ENCODE results near the gene FGF7. TPM values are rescaled to one million over a fixed set of nuclear protein-coding genes. Genes with fewer than 3 reads are reported as not detected.

FGF7 gene
- total and polyA plus RNA-seq, 10 of the 15 experiments (the other 5 are each of a cell fraction or from before 2014, with no cell fraction given), result 0.08 TPM; not detected in 9

DNA sequence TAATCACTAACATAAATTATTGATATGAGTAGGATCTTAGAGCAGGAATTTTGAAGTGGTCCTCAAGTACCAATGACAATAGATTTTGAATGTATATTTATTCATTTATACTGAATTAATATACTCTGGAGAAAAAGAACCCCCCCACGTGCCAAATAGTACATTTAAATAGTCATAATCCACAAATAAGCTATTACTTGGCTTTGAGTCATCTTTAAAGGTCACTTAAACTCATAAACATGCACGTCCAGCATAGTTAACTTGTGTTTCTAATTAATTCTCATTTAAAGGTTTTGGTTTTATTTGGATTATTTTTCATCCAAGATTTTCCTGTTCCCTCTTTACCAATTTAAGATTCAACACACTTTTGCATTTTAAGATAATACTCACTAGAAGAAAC lies 35.1 kb downstream of the FGF7 start:
- RAD21 ChIA-PET (ENCODE audit: unreplicated experiment), result no interaction called here
- ATAC-seq (no peak), FAIRE-seq (no peak), DNase-seq (ENCODE audit: low read depth, low spot score) (no peak)
- intact Hi-C loops (cut with micrococcal nuclease; ENCODE audit: unreplicated experiment) (no loop called here), in situ Hi-C loops (cut with MboI) (no loop called here)
- H3K4me3 ChIP-seq, result no peak overlapping the region
- TF ChIP-seq ZNF24 (IDR thresholded peaks at IDR 0.05) (no peak), NR2F1 (conservative IDR thresholded peaks at IDR 0.05) (no peak)
- TF ChIP-seq, protein P1, sequence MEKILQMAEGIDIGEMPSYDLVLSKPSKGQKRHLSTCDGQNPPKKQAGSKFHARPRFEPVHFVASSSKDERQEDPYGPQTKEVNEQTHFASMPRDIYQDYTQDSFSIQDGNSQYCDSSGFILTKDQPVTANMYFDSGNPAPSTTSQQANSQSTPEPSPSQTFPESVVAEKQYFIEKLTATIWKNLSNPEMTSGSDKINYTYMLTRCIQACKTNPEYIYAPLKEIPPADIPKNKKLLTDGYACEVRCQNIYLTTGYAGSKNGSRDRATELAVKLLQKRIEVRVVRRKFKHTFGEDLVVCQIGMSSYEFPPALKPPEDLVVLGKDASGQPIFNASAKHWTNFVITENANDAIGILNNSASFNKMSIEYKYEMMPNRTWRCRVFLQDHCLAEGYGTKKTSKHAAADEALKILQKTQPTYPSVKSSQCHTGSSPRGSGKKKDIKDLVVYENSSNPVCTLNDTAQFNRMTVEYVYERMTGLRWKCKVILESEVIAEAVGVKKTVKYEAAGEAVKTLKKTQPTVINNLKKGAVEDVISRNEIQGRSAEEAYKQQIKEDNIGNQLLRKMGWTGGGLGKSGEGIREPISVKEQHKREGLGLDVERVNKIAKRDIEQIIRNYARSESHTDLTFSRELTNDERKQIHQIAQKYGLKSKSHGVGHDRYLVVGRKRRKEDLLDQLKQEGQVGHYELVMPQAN (conservative IDR thresholded peaks at IDR 0.05), result no peak
- H3K36me3 ChIP-seq (ENCODE audit: control insufficient read depth in 2 of 2, insufficient read depth in 2 of 2, low read length in 1 of 2), result no peaks in the 10 kb centered on the region
- no peak overlapping the region for H2AFZ ChIP-seq (ENCODE audit: control insufficient read depth, low read depth, low read length)
- no peaks in the 10 kb centered on the region for H4K20me1 ChIP-seq (ENCODE audit: control insufficient read depth, insufficient read depth)
- BruUV-seq (replicated peaks), result no TSS peak
- CTCF ChIA-PET, result no interaction called here
- H3K9ac ChIP-seq (ENCODE audit: control insufficient read depth, insufficient read depth, low read length), result no peak overlapping the region
- no peaks in the 10 kb centered on the region for H3K9me3 ChIP-seq (replicated peaks; ENCODE audit: control insufficient read depth, insufficient read depth, low read length)
- no peak overlapping the region for H3K4me2 ChIP-seq (ENCODE audit: control insufficient read depth, insufficient read depth)
- H3K4me1 ChIP-seq (ENCODE audit: control insufficient read depth, insufficient read depth, low read length), result no peaks in the 10 kb centered on the region
- H3K79me2 ChIP-seq (ENCODE audit: control insufficient read depth, insufficient read depth, low read length), result no peaks in the 10 kb centered on the region
- 0% methylated on average over 2 of the region's 2 CpGs for WGBS (ENCODE audit: insufficient coverage, insufficient replicate concordance, low lambda C conversion rate, missing lambda C conversion rate)
- no peaks in the 10 kb centered on the region; a peak in 1 of 4 replicates for H3K27me3 ChIP-seq (replicated peaks in 1 of 2; ENCODE audit: control insufficient read depth in 2 of 2, insufficient read depth in 2 of 2, low read length in 1 of 2)
- POLR2A ChIA-PET, result no interaction called here
- no peak overlapping the region for H3K27ac ChIP-seq (ENCODE audit: control insufficient read depth, insufficient read depth)
- SMC1A ChIA-PET (ENCODE audit: uncharacterized antibody, unreplicated experiment), result no interaction called here

- Histone ChIP-seq H3K27ac (ENCODE audit: control insufficient read depth, insufficient read depth) (no peak overlapping the region), H3K9me3 (replicated peaks; ENCODE audit: control insufficient read depth, insufficient read depth, low read length) (no peaks in the 10 kb centered on the region), H3K4me3 (no peak overlapping the region), H3K4me2 (ENCODE audit: control insufficient read depth, insufficient read depth) (no peak overlapping the region), H3K27me3 (replicated peaks in 1 of 2; ENCODE audit: control insufficient read depth in 2 of 2, insufficient read depth in 2 of 2, low read length in 1 of 2) (no peaks in the 10 kb centered on the region; a peak in 1 of 4 replicates), H3K36me3 (ENCODE audit: control insufficient read depth in 2 of 2, insufficient read depth in 2 of 2, low read length in 1 of 2) (no peaks in the 10 kb centered on the region), H4K20me1 (ENCODE audit: control insufficient read depth, insufficient read depth) (no peaks in the 10 kb centered on the region), H2AFZ (ENCODE audit: control insufficient read depth, low read depth, low read length) (no peak overlapping the region), H3K4me1 (ENCODE audit: control insufficient read depth, insufficient read depth, low read length) (no peaks in the 10 kb centered on the region), H3K9ac (ENCODE audit: control insufficient read depth, insufficient read depth, low read length) (no peak overlapping the region), H3K79me2 (ENCODE audit: control insufficient read depth, insufficient read depth, low read length) (no peaks in the 10 kb centered on the region)
- ATAC-seq, result no peak
- FAIRE-seq, result no peak
- in situ Hi-C loops (cut with MboI), result no loop called here
- TF ChIP-seq STAT3 (IDR thresholded peaks at IDR 0.05; ENCODE audit: low read depth, low read length) (no peak), ELK1 (IDR thresholded peaks at IDR 0.05; ENCODE audit: low read depth, low read length) (no peak), JUND (IDR thresholded peaks at IDR 0.05; ENCODE audit: low read depth, low read length) (no peak), POLR2A (IDR thresholded peaks at IDR 0.05; ENCODE audit: low read depth, low read length) (no peak), FOS (IDR thresholded peaks at IDR 0.05; ENCODE audit: borderline replicate concordance, extremely low read depth, insufficient read length) (no peak), NFYA (IDR thresholded peaks at IDR 0.05; ENCODE audit: borderline replicate concordance, low read depth, low read length) (no peak), STAT1 (conservative IDR thresholded peaks at IDR 0.05) (no peak)
- ChIA-PET POLR2A (no interaction called here), CTCF (interaction anchor here (0.9 to 2.6 kb wide), 2 partner anchors 11 to 544 kb away, joined by 3 to 8 read pairs; no protein-coding TSS in a partner anchor), RAD21 (ENCODE audit: unreplicated experiment) (no interaction called here), SMC1A (ENCODE audit: uncharacterized antibody, unreplicated experiment) (no interaction called here)
- intact Hi-C loops (cut with micrococcal nuclease; ENCODE audit: unreplicated experiment), result no loop called here
- no TSS peak for BruUV-seq (replicated peaks)
- 65% methylated on average over 2 of the region's 2 CpGs for WGBS (ENCODE audit: insufficient coverage, insufficient replicate concordance, low lambda C conversion rate, missing lambda C conversion rate)
- no peak for DNase-seq (ENCODE audit: low read depth, low spot score)
Measured at GRCh38 chr15:49460411-49460941, 37.4 kb downstream of the FGF7 start.
